ENCODE data around the gene SHC2. TPM values are rescaled to one million over a fixed set of nuclear protein-coding genes. Genes with fewer than 3 reads are reported as not detected.
A peak's percentile ranks its signal among the peaks of the same experiment; 100 is the strongest.

The SHC2 gene
- total and polyA plus RNA-seq, 2 of the 8 experiments (the other 6 are each of a cell fraction or from before 2014, with no cell fraction given) = 4.4 to 7.3 TPM

GRCh38 chr19:425056-425455 lies 35.8 kb downstream of the SHC2 start:
- Histone ChIP-seq H4K91ac (replicated peaks; ENCODE audit: insufficient read length, low read length) (no peak overlapping the region), H3K27me3 (replicated peaks in 1 of 4; ENCODE audit: control insufficient read depth in 3 of 4, extremely low read depth in 1 of 4, insufficient read depth in 3 of 4, low read length in 3 of 4) (peaks cover 0 to 15% (median 5%) of the 10 kb centered on the region in 4 experiments; a peak in 5 of 7 replicates), H3K4me1 (replicated peaks in 1 of 4; ENCODE audit: control insufficient read depth in 3 of 4, insufficient read depth in 4 of 4, low read length in 3 of 4) (no peaks in the 10 kb centered on the region; a peak in 1 of 7 replicates), H3K14ac (ENCODE audit: insufficient read length) (no peak overlapping the region), H3K79me2 (ENCODE audit: control insufficient read depth in 1 of 2, insufficient read depth in 2 of 2, low read length in 2 of 2) (no peaks in the 10 kb centered on the region), H3K79me1 (ENCODE audit: low read depth, low read length) (no peaks in the 10 kb centered on the region), H2BK15ac (ENCODE audit: low read length) (no peak overlapping the region), H2BK120ac (replicated peaks; ENCODE audit: low read depth, low read length) (no peak overlapping the region), H3K56ac (replicated peaks; ENCODE audit: insufficient read length, low read depth, low read length) (no peak overlapping the region), H4K8ac (ENCODE audit: extremely low read depth, insufficient read depth, low read length) (peak overlapping the region; percentile 68; the same call in 1 of the 2 replicates), H2BK12ac (ENCODE audit: low read depth, low read length) (no peak overlapping the region), H3K4ac (replicated peaks; ENCODE audit: insufficient read length, low read depth, low read length) (no peak overlapping the region), H3K4me3 (ENCODE audit: extremely low read depth in 1 of 4, insufficient read depth in 2 of 4, low read depth in 3 of 4, low read length in 4 of 4) (no peak overlapping the region), H3K27ac (ENCODE audit: low read depth, low read length) (no peak overlapping the region), H3K9ac (replicated peaks in 1 of 4; ENCODE audit: extremely low read depth in 1 of 4, low read depth in 3 of 4, low read length in 3 of 4) (no peak overlapping the region), H2BK20ac (ENCODE audit: low read length) (no peak overlapping the region), H3K23me2 (ENCODE audit: low read depth, low read length) (no peaks in the 10 kb centered on the region), H4K5ac (ENCODE audit: insufficient read length, low read depth, low read length) (no peak overlapping the region), H3K18ac (ENCODE audit: extremely low read depth, low read length) (no peak overlapping the region), H4K20me1 (replicated peaks in 1 of 2; ENCODE audit: control insufficient read depth in 1 of 2, insufficient read depth in 2 of 2, low read length in 2 of 2) (peaks cover 0 to 2% of the 10 kb centered on the region in 2 experiments), H3K36me3 (ENCODE audit: control insufficient read depth in 2 of 4, insufficient read depth in 4 of 4, low read length in 3 of 4) (peaks cover 0 to 6% (median 0%) of the 10 kb centered on the region in 4 experiments; a peak in 1 of 8 replicates), H3K9me3 (ENCODE audit: insufficient read depth in 2 of 2, low read depth in 1 of 2, low read length in 1 of 2) (peaks cover 6 to 12% of the 10 kb centered on the region in 2 experiments; a peak in 2 of 4 replicates), H2AFZ (ENCODE audit: low read length) (no peak overlapping the region), H2BK5ac (ENCODE audit: low read depth, low read length) (no peak overlapping the region), H3K23ac (ENCODE audit: insufficient read length) (no peak overlapping the region), H3K4me2 (ENCODE audit: insufficient read depth in 1 of 2, low read depth in 2 of 2, low read length in 2 of 2) (no peak overlapping the region), H2AK5ac (ENCODE audit: low read depth, low read length) (no peak overlapping the region)
- ChIA-PET CTCF (ENCODE audit: partially characterized antibody) (no interaction called here), POLR2A (ENCODE audit: partially characterized antibody) (interaction anchor here (1.2 kb wide), 1 partner anchor 10 kb away, joined by 3 read pairs; no protein-coding TSS in a partner anchor)
- DNase-seq (ENCODE audit: low read depth in 1 of 2, low spot score in 2 of 2) (no peak), FAIRE-seq (no peak)
- WGBS, 2 experiments (ENCODE audit: extremely low coverage in 1 of 2, insufficient coverage in 1 of 2, insufficient read length in 1 of 2, insufficient replicate concordance in 2 of 2, low coverage in 1 of 2, low lambda C conversion rate in 2 of 2, missing lambda C conversion rate in 1 of 2) = 80% methylated on average over 13 of the region's 26 CpGs; no CpG with 5 or more reads in 1 of the 2 experiments
- TF ChIP-seq BACH1 (IDR thresholded peaks at IDR 0.05; ENCODE audit: low read length) = no peak
- no peak for TF ChIP-seq SP1 (IDR thresholded peaks at IDR 0.05; ENCODE audit: low read depth, low read length)
- TF ChIP-seq CREB1 (IDR thresholded peaks at IDR 0.05) = no peak
- no peak for TF ChIP-seq GABPA (IDR thresholded peaks at IDR 0.05; ENCODE audit: borderline replicate concordance, insufficient read depth, low read length)
- no peak for TF ChIP-seq POU5F1 (IDR thresholded peaks at IDR 0.05; ENCODE audit: low read depth, low read length)
- no peak for TF ChIP-seq SIRT6 (IDR thresholded peaks at IDR 0.05; ENCODE audit: low read length)
- TF ChIP-seq CEBPB (IDR thresholded peaks at IDR 0.05; ENCODE audit: low read depth, low read length) = no peak
- no peak for TF ChIP-seq RXRA (IDR thresholded peaks at IDR 0.05; ENCODE audit: insufficient read depth, low read depth, low read length)

Data from H1 (cell line).